ENCODE measurements around the gene ADGRA1. TPM values are rescaled to one million over a fixed set of nuclear protein-coding genes. Genes with fewer than 3 reads are reported as not detected.

ADGRA1 gene
- total and polyA plus RNA-seq, 7 donors: 0.05 to 0.84 (median 0.08) TPM; not detected in 2

GRCh38 chr10:133060881-133061280 lies 26.8 kb upstream of the ADGRA1 start:
- H3K4me1 ChIP-seq: no peaks in the 10 kb centered on the region
- no peaks in the 10 kb centered on the region for H3K36me3 ChIP-seq (ENCODE audit: insufficient read depth in 1 of 2, low read depth in 1 of 2)
- no peak for ATAC-seq
- DNase-seq: no peak
- peaks cover 0 to 29% (median 4%) of the 10 kb centered on the region in 3 donors for H3K27me3 ChIP-seq (ENCODE audit: insufficient read depth in 3 of 3, low read length in 2 of 3)
- no peak overlapping the region for H3K4me3 ChIP-seq
- no peak for TF ChIP-seq CTCF (IDR thresholded peaks at IDR 0.05)
- no peaks in the 10 kb centered on the region for H3K9me3 ChIP-seq
- intact Hi-C loops (cut with DNase I): no loop called here
- 77 to 85% (median 81%) methylated on average over 12 of the region's 12 CpGs for WGBS, 3 donors
- no peak overlapping the region for H3K27ac ChIP-seq

GRCh38 chr10:133061296-133062038 lies 26.3 kb upstream of the ADGRA1 start:
- intact Hi-C loops (cut with DNase I): no loop called here
- 79 to 83% (median 80%) methylated on average over 23 of the region's 23 CpGs for WGBS, 3 donors
- no peak for TF ChIP-seq CTCF (IDR thresholded peaks at IDR 0.05)
- no peak for ATAC-seq
- Histone ChIP-seq H3K9me3 (no peaks in the 10 kb centered on the region), H3K27ac (no peak overlapping the region), H3K27me3 (ENCODE audit: insufficient read depth in 3 of 3, low read length in 2 of 3) (peaks cover 0 to 23% (median 2%) of the 10 kb centered on the region in 3 donors), H3K4me3 (no peak overlapping the region), H3K36me3 (ENCODE audit: insufficient read depth in 1 of 2, low read depth in 1 of 2) (no peaks in the 10 kb centered on the region), H3K4me1 (no peaks in the 10 kb centered on the region)
- no peak for DNase-seq

- Histone ChIP-seq H3K4me3 (no peak overlapping the region), H3K36me3 (ENCODE audit: insufficient read depth in 1 of 2, low read depth in 1 of 2) (no peaks in the 10 kb centered on the region), H3K4me1 (no peaks in the 10 kb centered on the region), H3K9me3 (no peaks in the 10 kb centered on the region), H3K27me3 (ENCODE audit: insufficient read depth in 3 of 3, low read length in 2 of 3) (peaks cover 0 to 18% (median 2%) of the 10 kb centered on the region in 3 donors), H3K27ac (no peak overlapping the region)
- ATAC-seq (no peak), DNase-seq (no peak)
- TF ChIP-seq CTCF (IDR thresholded peaks at IDR 0.05): no peak
- intact Hi-C loops (cut with DNase I): no loop called here
- 87 to 88% (median 88%) methylated on average over 23 of the region's 23 CpGs for WGBS, 3 donors
Observed at GRCh38 chr10:133062085-133062484, 25.6 kb upstream of the ADGRA1 start.

- TF ChIP-seq CTCF (IDR thresholded peaks at IDR 0.05): no peak
- 52 to 59% (median 52%) methylated on average over 23 of the region's 23 CpGs for WGBS, 3 donors
- H3K27ac ChIP-seq: no peak overlapping the region
Observed at GRCh38 chr10:133062635-133063034, 25.1 kb upstream of the ADGRA1 start.

More at GRCh38 chr10:133062635-133063034, 25.1 kb upstream of the ADGRA1 start:
- Histone ChIP-seq H3K36me3 (ENCODE audit: insufficient read depth in 1 of 2, low read depth in 1 of 2) (no peaks in the 10 kb centered on the region), H3K9me3 (no peaks in the 10 kb centered on the region), H3K27me3 (ENCODE audit: insufficient read depth in 3 of 3, low read length in 2 of 3) (peaks cover 0 to 18% (median 2%) of the 10 kb centered on the region in 3 donors), H3K4me1 (no peaks in the 10 kb centered on the region), H3K4me3 (no peak overlapping the region)
- DNase-seq (no peak), ATAC-seq (no peak)
- intact Hi-C loops (cut with DNase I): no loop called here

All from psoas muscle (tissue), 8 donors.